Measurements from ENCODE around the gene SEMA4C. TPM values are rescaled to one million over a fixed set of nuclear protein-coding genes. Genes with fewer than 3 reads are reported as not detected.

Gene SEMA4C
- total and polyA plus RNA-seq, 2 experiments from 2014 or later: 27.9 to 53.6 TPM

- Histone ChIP-seq H3K4me3 (no peak overlapping the region), H3K9me3 (ENCODE audit: low read depth) (no peaks in the 10 kb centered on the region), H3K27me3 (no peaks in the 10 kb centered on the region), H3K27ac (no peak overlapping the region), H3K4me1 (ENCODE audit: low read depth) (peaks cover 21% of the 10 kb centered on the region), H3K36me3 (peaks cover 47% of the 10 kb centered on the region)
- no peak for TF ChIP-seq CTCF (IDR thresholded peaks at IDR 0.05; ENCODE audit: low read depth, low read length)
- no peak for DNase-seq (ENCODE audit: low read depth in 1 of 2, low spot score in 1 of 2)
Observed at GRCh38 chr2:96828436-96828835, 41.4 kb downstream of the SEMA4C start.

GRCh38 chr2:96826546-96827278 is 43.2 kb downstream of the SEMA4C start:
- H3K27me3 ChIP-seq: no peaks in the 10 kb centered on the region
- H3K4me3 ChIP-seq: no peak overlapping the region
- DNase-seq (ENCODE audit: low read depth in 1 of 2, low spot score in 1 of 2): no peak
- TF ChIP-seq CTCF (IDR thresholded peaks at IDR 0.05; ENCODE audit: low read depth, low read length): no peak
- no peaks in the 10 kb centered on the region for H3K9me3 ChIP-seq (ENCODE audit: low read depth)
- peaks cover 36% of the 10 kb centered on the region for H3K36me3 ChIP-seq
- H3K27ac ChIP-seq: no peak overlapping the region
- H3K4me1 ChIP-seq (ENCODE audit: low read depth): peaks cover 8% of the 10 kb centered on the region

DNA sequence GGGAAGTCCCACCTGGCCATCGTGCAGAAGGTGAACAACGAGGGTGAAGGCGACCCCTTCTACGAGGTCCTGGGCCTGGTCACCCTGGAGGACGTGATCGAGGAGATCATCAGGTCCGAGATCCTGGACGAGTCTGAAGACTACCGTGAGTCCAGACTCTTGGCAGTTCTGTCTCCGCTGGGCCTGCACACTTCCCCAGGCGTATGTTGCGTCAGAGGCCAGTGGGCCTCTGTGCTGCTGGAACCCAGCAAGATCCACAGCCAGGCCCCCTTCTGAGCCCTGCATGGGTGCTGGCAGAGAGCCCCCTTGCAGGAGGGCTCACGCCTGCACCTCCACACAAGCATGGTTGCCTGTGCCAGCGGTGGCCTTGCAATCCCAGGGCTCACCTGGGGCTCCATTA is 44.8 kb downstream of the SEMA4C start:
- TF ChIP-seq CTCF (IDR thresholded peaks at IDR 0.05; ENCODE audit: low read depth, low read length): no peak
- no peak overlapping the region for H3K4me3 ChIP-seq
- no peaks in the 10 kb centered on the region for H3K9me3 ChIP-seq (ENCODE audit: low read depth)
- H3K36me3 ChIP-seq: peaks cover 24% of the 10 kb centered on the region
- DNase-seq (ENCODE audit: low read depth in 1 of 2, low spot score in 1 of 2): no peak
- H3K27ac ChIP-seq: no peak overlapping the region
- peaks cover 24% of the 10 kb centered on the region for H3K4me1 ChIP-seq (ENCODE audit: low read depth)
- H3K27me3 ChIP-seq: no peaks in the 10 kb centered on the region

- no peaks in the 10 kb centered on the region for H3K9me3 ChIP-seq (ENCODE audit: low read depth)
- no peaks in the 10 kb centered on the region for H3K27me3 ChIP-seq
- peak; percentile 55 to 76 for DNase-seq (ENCODE audit: low read depth in 1 of 2, low spot score in 1 of 2)
- peaks cover 19% of the 10 kb centered on the region for H3K36me3 ChIP-seq
- no peak overlapping the region for H3K4me3 ChIP-seq
- H3K4me1 ChIP-seq (ENCODE audit: low read depth): peaks cover 28% of the 10 kb centered on the region
- no peak for TF ChIP-seq CTCF (IDR thresholded peaks at IDR 0.05; ENCODE audit: low read depth, low read length)
- peak overlapping the region; percentile 48 for H3K27ac ChIP-seq
Observed at GRCh38 chr2:96824079-96824870, 45.6 kb downstream of the SEMA4C start.

- H3K36me3 ChIP-seq: peaks cover 14% of the 10 kb centered on the region
- peak overlapping the region; percentile 48 for H3K27ac ChIP-seq
- H3K9me3 ChIP-seq (ENCODE audit: low read depth): no peaks in the 10 kb centered on the region
- H3K27me3 ChIP-seq: no peaks in the 10 kb centered on the region
- H3K4me1 ChIP-seq (ENCODE audit: low read depth): peaks cover 38% of the 10 kb centered on the region
- H3K4me3 ChIP-seq: no peak overlapping the region
- no peak for TF ChIP-seq CTCF (IDR thresholded peaks at IDR 0.05; ENCODE audit: low read depth, low read length)
- DNase-seq (ENCODE audit: low read depth in 1 of 2, low spot score in 1 of 2): no peak
Observed at GRCh38 chr2:96823198-96823597, 46.7 kb downstream of the SEMA4C start.

All from cardiac muscle cell (in vitro differentiated cells and primary cell).